ENCODE data around the gene SLC39A3. TPM values are rescaled to one million over a fixed set of nuclear protein-coding genes. Genes with fewer than 3 reads are reported as not detected.

Gene SLC39A3
- total and polyA plus RNA-seq, 2 donors (not counting 1 experiment from before 2014, with no cell fraction given), result 23.9 to 28.2 TPM

DNA sequence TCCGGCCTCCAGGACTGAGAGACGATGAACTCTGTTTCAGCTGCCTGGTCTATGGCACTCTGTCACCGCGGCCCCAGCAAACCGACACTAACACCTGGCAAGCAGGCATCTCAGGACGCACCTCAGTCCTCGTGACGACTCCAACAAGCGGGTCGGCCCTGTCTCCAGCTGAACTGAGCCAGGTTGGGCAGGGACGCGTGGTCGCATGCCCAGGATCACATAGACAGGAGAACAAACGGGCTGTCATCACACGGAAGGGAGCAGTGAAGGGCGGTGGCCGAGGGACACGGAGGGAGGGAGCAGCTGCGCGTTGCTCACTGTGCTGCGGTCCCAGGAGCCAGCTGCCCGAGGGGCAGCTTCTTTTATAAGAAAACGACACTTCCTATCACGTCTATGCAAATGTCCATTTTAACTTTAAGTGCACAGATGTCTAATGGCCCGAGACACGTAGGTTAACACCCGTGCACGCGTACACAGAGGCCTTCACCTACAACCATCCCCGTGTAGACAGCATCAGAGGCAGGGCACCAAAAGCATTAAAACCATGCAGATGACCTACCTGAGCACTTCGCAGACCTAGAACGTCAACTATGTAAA lies 34.4 kb upstream of the SLC39A3 start:
- TF ChIP-seq EZH2 (IDR thresholded peaks at IDR 0.05; ENCODE audit: low read length, missing control alignments), result no peak
- TF ChIP-seq, protein P1, sequence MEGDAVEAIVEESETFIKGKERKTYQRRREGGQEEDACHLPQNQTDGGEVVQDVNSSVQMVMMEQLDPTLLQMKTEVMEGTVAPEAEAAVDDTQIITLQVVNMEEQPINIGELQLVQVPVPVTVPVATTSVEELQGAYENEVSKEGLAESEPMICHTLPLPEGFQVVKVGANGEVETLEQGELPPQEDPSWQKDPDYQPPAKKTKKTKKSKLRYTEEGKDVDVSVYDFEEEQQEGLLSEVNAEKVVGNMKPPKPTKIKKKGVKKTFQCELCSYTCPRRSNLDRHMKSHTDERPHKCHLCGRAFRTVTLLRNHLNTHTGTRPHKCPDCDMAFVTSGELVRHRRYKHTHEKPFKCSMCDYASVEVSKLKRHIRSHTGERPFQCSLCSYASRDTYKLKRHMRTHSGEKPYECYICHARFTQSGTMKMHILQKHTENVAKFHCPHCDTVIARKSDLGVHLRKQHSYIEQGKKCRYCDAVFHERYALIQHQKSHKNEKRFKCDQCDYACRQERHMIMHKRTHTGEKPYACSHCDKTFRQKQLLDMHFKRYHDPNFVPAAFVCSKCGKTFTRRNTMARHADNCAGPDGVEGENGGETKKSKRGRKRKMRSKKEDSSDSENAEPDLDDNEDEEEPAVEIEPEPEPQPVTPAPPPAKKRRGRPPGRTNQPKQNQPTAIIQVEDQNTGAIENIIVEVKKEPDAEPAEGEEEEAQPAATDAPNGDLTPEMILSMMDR (conservative IDR thresholded peaks at IDR 0.05 in 1 of 2, IDR thresholded peaks at IDR 0.05 in 1 of 2; ENCODE audit: low read depth in 1 of 2, low read length in 2 of 2), result no peak
- no peak for DNase-seq (ENCODE audit: low read depth in 2 of 2)
- Histone ChIP-seq H3K36me3 (ENCODE audit: control insufficient read depth, insufficient read depth, low read length) (peaks cover 6% of the 10 kb centered on the region), H2AFZ (ENCODE audit: low read length) (no peak overlapping the region), H3K27ac (ENCODE audit: insufficient read depth, low read length) (no peak overlapping the region), H3K9me3 (ENCODE audit: control insufficient read depth, insufficient read depth, low read depth, low read length) (no peaks in the 10 kb centered on the region), H3K4me3 (replicated peaks in 1 of 4; ENCODE audit: control extremely low read depth in 1 of 4, insufficient read depth in 1 of 4, low read depth in 3 of 4, low read length in 4 of 4) (no peak overlapping the region), H3K79me2 (ENCODE audit: control insufficient read depth, insufficient read depth, low read length) (peaks cover 83% of the 10 kb centered on the region), H3K27me3 (ENCODE audit: control insufficient read depth, insufficient read depth, low read length) (no peaks in the 10 kb centered on the region), H3K4me1 (ENCODE audit: control insufficient read depth, extremely low read depth, insufficient read depth, low read length) (peaks cover 6% of the 10 kb centered on the region), H3K4me2 (ENCODE audit: extremely low read depth, insufficient read depth, low read length) (no peak overlapping the region), H4K20me1 (ENCODE audit: control insufficient read depth, extremely low read depth, insufficient read depth, low read length) (no peaks in the 10 kb centered on the region), H3K9ac (ENCODE audit: insufficient read depth, low read length) (no peak overlapping the region)

DNA sequence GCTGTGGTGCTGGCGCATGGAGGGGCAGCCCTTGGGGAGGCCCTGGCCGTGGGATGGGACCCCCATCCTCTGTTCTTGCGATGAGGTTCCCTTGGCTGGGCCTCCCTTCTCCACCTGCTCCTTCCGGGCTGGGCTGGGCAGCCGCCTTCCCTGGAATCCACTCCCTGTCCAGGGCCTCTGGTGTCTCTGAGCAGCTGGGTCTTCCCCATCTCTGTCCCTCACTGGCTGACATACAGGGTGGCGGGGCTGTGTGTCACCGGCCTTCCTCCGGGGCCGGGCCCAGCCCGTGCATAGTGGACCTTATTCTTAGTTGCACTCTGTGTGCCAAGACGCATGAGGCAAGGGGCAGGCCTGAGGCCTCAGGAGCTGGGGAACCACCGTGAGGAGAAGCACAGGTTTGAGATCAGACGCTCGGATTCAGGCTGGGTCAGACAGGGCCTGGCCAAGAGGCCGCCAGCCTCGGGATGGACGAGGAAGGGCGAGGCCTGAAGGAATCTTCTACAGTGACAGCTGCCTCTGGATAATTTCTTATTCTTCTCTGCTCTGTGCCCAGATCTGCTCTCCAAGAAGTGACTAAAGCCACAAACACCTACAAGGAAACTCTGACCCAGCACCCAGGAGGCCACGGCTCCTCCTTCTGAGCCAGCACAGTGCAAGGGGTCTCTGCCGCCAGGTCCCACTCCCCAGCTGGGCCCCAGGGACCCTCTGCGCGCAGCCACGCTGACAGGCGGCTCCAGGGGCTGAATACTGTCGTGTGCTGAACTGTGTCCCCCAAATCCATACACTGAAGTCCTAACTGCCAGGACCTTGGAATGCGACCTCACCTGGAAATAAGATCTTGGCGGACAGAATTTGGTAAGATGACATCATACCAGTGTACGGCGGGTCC lies 32.2 kb upstream of the SLC39A3 start:
- Histone ChIP-seq H3K9me3 (ENCODE audit: control insufficient read depth, insufficient read depth, low read depth, low read length) (no peaks in the 10 kb centered on the region), H2AFZ (ENCODE audit: low read length) (no peak overlapping the region), H3K27me3 (ENCODE audit: control insufficient read depth, insufficient read depth, low read length) (no peaks in the 10 kb centered on the region), H3K79me2 (ENCODE audit: control insufficient read depth, insufficient read depth, low read length) (peaks cover 70% of the 10 kb centered on the region), H3K27ac (ENCODE audit: insufficient read depth, low read length) (no peak overlapping the region), H3K9ac (ENCODE audit: insufficient read depth, low read length) (no peak overlapping the region), H3K4me3 (replicated peaks in 1 of 4; ENCODE audit: control extremely low read depth in 1 of 4, insufficient read depth in 1 of 4, low read depth in 3 of 4, low read length in 4 of 4) (no peak overlapping the region), H3K4me1 (ENCODE audit: control insufficient read depth, extremely low read depth, insufficient read depth, low read length) (peaks cover 6% of the 10 kb centered on the region), H4K20me1 (ENCODE audit: control insufficient read depth, extremely low read depth, insufficient read depth, low read length) (no peaks in the 10 kb centered on the region), H3K36me3 (ENCODE audit: control insufficient read depth, insufficient read depth, low read length) (peaks cover 8% of the 10 kb centered on the region), H3K4me2 (ENCODE audit: extremely low read depth, insufficient read depth, low read length) (no peak overlapping the region)
- no peak for DNase-seq (ENCODE audit: low read depth in 2 of 2)
- TF ChIP-seq, protein P1 (conservative IDR thresholded peaks at IDR 0.05 in 1 of 2, IDR thresholded peaks at IDR 0.05 in 1 of 2; ENCODE audit: low read depth in 1 of 2, low read length in 2 of 2), result no peak
- TF ChIP-seq EZH2 (IDR thresholded peaks at IDR 0.05; ENCODE audit: low read length, missing control alignments), result no peak
